ENCODE measurements around the gene TTLL5. TPM values are rescaled to one million over a fixed set of nuclear protein-coding genes. Genes with fewer than 3 reads are reported as not detected.

Gene TTLL5
- total and polyA plus RNA-seq, 2 of the 13 experiments (the other 11 are each of a cell fraction or from before 2014, with no cell fraction given), result 11.8 to 18.8 TPM

DNA sequence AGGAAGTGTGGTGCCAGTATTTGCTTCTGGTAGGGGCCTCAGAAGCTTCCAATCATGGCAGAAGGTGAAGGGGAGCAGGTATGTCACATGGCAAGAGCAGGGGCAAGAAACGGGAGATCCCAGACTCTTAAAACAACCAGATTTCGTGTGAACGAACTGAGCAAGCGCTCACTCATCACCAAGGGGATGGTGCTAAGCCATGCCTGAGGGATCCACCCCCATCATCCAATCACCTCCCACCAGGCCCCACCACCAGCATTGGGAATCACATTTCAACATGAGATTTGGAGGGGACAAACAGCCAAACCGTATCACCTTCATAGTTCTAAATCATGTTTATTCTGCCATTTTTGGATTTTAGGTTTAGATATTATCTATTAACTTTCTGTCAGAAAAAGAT is 179.9 kb downstream of the TTLL5 start:
- peaks cover 1% of the 10 kb centered on the region; the same call in 1 of the 2 replicates for H3K4me1 ChIP-seq (ENCODE audit: insufficient read depth, low read length)
- POLR2A ChIA-PET, result no interaction called here
- FAIRE-seq (no peak), DNase-seq (ENCODE audit: low spot score) (no peak), ATAC-seq (no peak)
- H3K27me3 ChIP-seq (ENCODE audit: control insufficient read depth in 1 of 2, insufficient read depth in 2 of 2, low read length in 2 of 2), result no peaks in the 10 kb centered on the region
- no peaks in the 10 kb centered on the region for H3K9me3 ChIP-seq (ENCODE audit: low read length)
- no peak overlapping the region for H3K9ac ChIP-seq (ENCODE audit: insufficient read depth, low read depth, low read length)
- 99% methylated on average over 5 of the region's 5 CpGs for WGBS (ENCODE audit: low lambda C conversion rate)
- no peaks in the 10 kb centered on the region for H4K20me1 ChIP-seq (ENCODE audit: insufficient read depth, low read length)
- no peak overlapping the region for H2AFZ ChIP-seq (ENCODE audit: low read length)
- BruUV-seq (replicated peaks), result no TSS peak
- H3K27ac ChIP-seq (ENCODE audit: extremely low read length, insufficient read depth, low read length), result no peak overlapping the region
- no peaks in the 10 kb centered on the region; a peak in 1 of 5 replicates for H3K36me3 ChIP-seq (replicated peaks in 1 of 2; ENCODE audit: control insufficient read depth in 1 of 2, insufficient read depth in 2 of 2, low read length in 2 of 2)
- no peak overlapping the region for H3K4me3 ChIP-seq (replicated peaks in 1 of 3; ENCODE audit: insufficient read depth in 1 of 3, low read depth in 2 of 3, low read length in 3 of 3)
- TF ChIP-seq MXD4 (CRISPR knock-in tag; IDR thresholded peaks at IDR 0.05) (no peak), SRF (IDR thresholded peaks at IDR 0.05; ENCODE audit: low read depth, low read length) (no peak), ZNF367 (CRISPR knock-in tag; IDR thresholded peaks at IDR 0.05; ENCODE audit: borderline replicate concordance) (no peak), NR0B2 (CRISPR knock-in tag; IDR thresholded peaks at IDR 0.05) (no peak), MEF2D (CRISPR knock-in tag; IDR thresholded peaks at IDR 0.05) (no peak), ZFP36 (IDR thresholded peaks at IDR 0.05; ENCODE audit: borderline replicate concordance, low read depth, low read length, partially characterized antibody) (no peak), NKX3-1 (CRISPR knock-in tag; IDR thresholded peaks at IDR 0.05) (no peak)
- no peaks in the 10 kb centered on the region for H3K79me2 ChIP-seq (ENCODE audit: insufficient read depth, low read length)
- in situ Hi-C loops (cut with HindIII; ENCODE audit: extremely low pct_ligation_motif_present, low pct_unique_long_range_greater_than_20kb) (no loop called here), intact Hi-C loops (cut with micrococcal nuclease; ENCODE audit: unreplicated experiment) (no loop called here)
- CTCF ChIA-PET (ENCODE audit: low intra/inter-chr PET ratio, low total read pairs), result no interaction called here
- no peak overlapping the region for H3K4me2 ChIP-seq (ENCODE audit: low read depth, low read length)

GRCh38 chr14:75842551-75842950 is 181.5 kb downstream of the TTLL5 start:
- no peaks in the 10 kb centered on the region for H3K9me3 ChIP-seq (ENCODE audit: low read length)
- H3K4me1 ChIP-seq (ENCODE audit: insufficient read depth, low read length), result no peaks in the 10 kb centered on the region
- POLR2A ChIA-PET, result no interaction called here
- intact Hi-C loops (cut with micrococcal nuclease; ENCODE audit: unreplicated experiment) (no loop called here), in situ Hi-C loops (cut with HindIII; ENCODE audit: extremely low pct_ligation_motif_present, low pct_unique_long_range_greater_than_20kb) (no loop called here)
- FAIRE-seq (no peak), ATAC-seq (no peak), DNase-seq (ENCODE audit: low spot score) (no peak)
- no peak overlapping the region for H3K27ac ChIP-seq (ENCODE audit: extremely low read length, insufficient read depth, low read length)
- TF ChIP-seq GABPB1 (CRISPR knock-in tag; IDR thresholded peaks at IDR 0.05), result no peak
- TF ChIP-seq, protein P1, sequence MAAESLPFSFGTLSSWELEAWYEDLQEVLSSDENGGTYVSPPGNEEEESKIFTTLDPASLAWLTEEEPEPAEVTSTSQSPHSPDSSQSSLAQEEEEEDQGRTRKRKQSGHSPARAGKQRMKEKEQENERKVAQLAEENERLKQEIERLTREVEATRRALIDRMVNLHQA (CRISPR knock-in tag; IDR thresholded peaks at IDR 0.05), result no peak
- no peak for TF ChIP-seq NFKBIZ (CRISPR knock-in tag; IDR thresholded peaks at IDR 0.05)
- TF ChIP-seq POGZ (CRISPR knock-in tag; IDR thresholded peaks at IDR 0.05), result no peak
- no peak for TF ChIP-seq ZNF605 (CRISPR knock-in tag; IDR thresholded peaks at IDR 0.05)
- TF ChIP-seq KLF9 (CRISPR knock-in tag; IDR thresholded peaks at IDR 0.05; ENCODE audit: low read depth), result no peak
- TF ChIP-seq ZNF441 (CRISPR knock-in tag; IDR thresholded peaks at IDR 0.05; ENCODE audit: borderline replicate concordance), result no peak
- TF ChIP-seq MZF1 (CRISPR knock-in tag; IDR thresholded peaks at IDR 0.05; ENCODE audit: borderline replicate concordance), result no peak
- no peak for TF ChIP-seq ZNF792 (CRISPR knock-in tag; IDR thresholded peaks at IDR 0.05)
- no peak for TF ChIP-seq ZNF275 (CRISPR knock-in tag; IDR thresholded peaks at IDR 0.05; ENCODE audit: borderline replicate concordance)
- no peak for TF ChIP-seq ATRX (CRISPR knock-in tag; IDR thresholded peaks at IDR 0.05; ENCODE audit: borderline replicate concordance)
- TF ChIP-seq AGO2 (optimal IDR thresholded peaks at IDR 0.05; ENCODE audit: low read depth, low read length), result no peak
- H3K4me3 ChIP-seq (replicated peaks in 1 of 3; ENCODE audit: insufficient read depth in 1 of 3, low read depth in 2 of 3, low read length in 3 of 3), result no peak overlapping the region
- no TSS peak for BruUV-seq (replicated peaks)
- no peak overlapping the region for H2AFZ ChIP-seq (ENCODE audit: low read length)
- no peak overlapping the region for H3K4me2 ChIP-seq (ENCODE audit: low read depth, low read length)
- 87% methylated on average over 3 of the region's 3 CpGs for WGBS (ENCODE audit: low lambda C conversion rate)
- no peak overlapping the region for H3K9ac ChIP-seq (ENCODE audit: insufficient read depth, low read depth, low read length)
- H3K36me3 ChIP-seq (replicated peaks in 1 of 2; ENCODE audit: control insufficient read depth in 1 of 2, insufficient read depth in 2 of 2, low read length in 2 of 2), result no peaks in the 10 kb centered on the region; a peak in 1 of 5 replicates
- H4K20me1 ChIP-seq (ENCODE audit: insufficient read depth, low read length), result no peaks in the 10 kb centered on the region
- H3K79me2 ChIP-seq (ENCODE audit: insufficient read depth, low read length), result no peaks in the 10 kb centered on the region
- CTCF ChIA-PET (ENCODE audit: low intra/inter-chr PET ratio, low total read pairs), result no interaction called here
- H3K27me3 ChIP-seq (ENCODE audit: control insufficient read depth in 1 of 2, insufficient read depth in 2 of 2, low read length in 2 of 2), result no peaks in the 10 kb centered on the region
